Heart right ventricle (tissue), 16 donors: ENCODE measurements around the gene AKNAD1. TPM values are rescaled to one million over a fixed set of nuclear protein-coding genes. Genes with fewer than 3 reads are reported as not detected.

ENCODE experiments used
- ATAC-seq, 8 donors: fragments of 200-7000 bp; cut with Tn5 transposase; one replicate each; pipeline ENCODE4 v1.9.1; 2020; ENCODE audit warnings: mild to moderate bottlenecking in 8 of 8, moderate library complexity in 8 of 8, moderate number of reproducible peaks in 1 of 8
- DNase-seq, 2 donors: peaks; one replicate each; pipeline ENCODE4 v3.0.0-alpha.2; 2020
- H3K27ac ChIP-seq, 10 donors: fragments of 200-600 bp; sonication (generic) in 2 of 10; one replicate each; pipeline versions ENCODE4 v1.5.0 to v1.8.0; 2020 to 2022; ENCODE audit warnings: mild to moderate bottlenecking in 3 of 10
- H3K27me3 ChIP-seq, 7 donors: fragments of 200-600 bp; one replicate each; pipeline ENCODE4 v1.8.0; 2021 to 2022; ENCODE audit warnings: mild to moderate bottlenecking in 2 of 7
- H3K36me3 ChIP-seq, 9 donors: fragments of 200-600 bp; sonication (generic) in 1 of 9; one replicate each; pipeline versions ENCODE4 v1.5.0 to v1.8.0; 2020 to 2022; ENCODE audit warnings: mild to moderate bottlenecking in 2 of 9
- H3K4me1 ChIP-seq, 9 donors: fragments of 200-600 bp; sonication (generic) in 1 of 9; one replicate each; pipeline versions ENCODE4 v1.5.0 to v1.8.0; 2020 to 2022; ENCODE audit warnings: mild to moderate bottlenecking in 4 of 9
- H3K4me3 ChIP-seq, 10 donors: fragments of 200-600 bp; sonication (generic) in 2 of 10; one replicate each; pipeline versions ENCODE4 v1.5.0 to v1.8.0; 2020 to 2022; ENCODE audit warnings: mild to moderate bottlenecking in 7 of 10, moderate library complexity in 2 of 10
- H3K9me3 ChIP-seq, 11 donors: fragments of 200-600 bp in 10 of 11; sonication (generic) in 2 of 11; one replicate each; pipeline versions ENCODE4 v1.5.0 to v1.8.0; 2013 to 2022; ENCODE audit warnings: mild to moderate bottlenecking in 2 of 11, control low read depth in 1 of 11, moderate library complexity in 1 of 11
- WGBS, 2 donors: extraction: QIAGEN DNeasy Blood & Tissue Kit; methylation state at CpG; one replicate each; pipeline ENCODE4 v1.1.7; 2013; ENCODE audit warnings: inconsistent platforms in 1 of 2; 5-methylcytosine and 5-hydroxymethylcytosine counted together
- intact Hi-C, 10 donors: fragments of 100-400 bp; cut with DNase I; formaldehyde crosslinking; loops; one replicate each; pipeline versions ENCODE4 v1.11.1 to v1.14.2; 2022
- polyA plus RNA-seq, 2 donors: library from polyadenylated mRNA; stranded (reverse); fragments of 200-250 nt; gene quantifications; one replicate each; pipeline ENCODE4 v1.2.3, GENCODE V29; 2013
- total RNA-seq, 10 donors: library from RNA; stranded (reverse); fragmentation: NEBNext Ultra II Directional in 3 of 10; extraction: Animal tissue kit (Norgen Biotek cat#: 25700) in 3 of 10; gene quantifications; one replicate each; pipeline versions ENCODE4 v1.2.1 to v1.2.4, GENCODE V29; 2021 to 2023
- TF ChIP-seq, protein P1 (sequence below), 9 donors: fragments of 200-600 bp; sonication (generic) in 2 of 9; IDR thresholded peaks; one replicate each; pipeline versions ENCODE4 v1.5.0 to v1.8.0; 2021 to 2022; ENCODE audit warnings: antibody characterized with exemption in 9 of 9, mild to moderate bottlenecking in 5 of 9, moderate library complexity in 1 of 9
- donor health status: Arrhythmogenic right ventricular cardiomyopathy.
- donor health status: ischemic (EF 13 %, LVEDD 7.1; RV severe dilation, severe dysfunction).
- donor health status: healthy with polysubstance abuse.
- donor health status: DM: no; HTN: yes; CAD: no.
- donor health status: DM: no; HTN: no; CAD: no.
- donor health status: ischemic (EF 25% LVEDD 6.9; RV normal size, moderate dysfunction).
- donor health status: ischemic (EF 25% LVEDD 5.7; RV mildly dilated, moderate dysfunction).
- donor health status: healthy.
- donor health status: DM: yes; HTN: yes; CAD: no.
- donor health status: Ischemic cardiomyopathy.
- donor health status: ischemic (EF 35%, LVEDD 5.7; RV mildly dilated, moderate dysfunction).
- donor health status: nonischemic (EF 11% LVEDD 7.7; RV severe dilation, severe dysfunction).
- donor health status: DM: yes; HTN: yes; CAD: no.
- donor health status: PGD.
- donor health status: ischemic (EF 29% LVEDD 5.4; RV normal size, mild dysfunction).
- donor health status: nonischemic (EF 23%, LVEDD 6.1; RV moderate dilation, normal function).

AKNAD1 gene
- total and polyA plus RNA-seq, 12 donors: 0.06 to 0.15 TPM; not detected in 10

DNA sequence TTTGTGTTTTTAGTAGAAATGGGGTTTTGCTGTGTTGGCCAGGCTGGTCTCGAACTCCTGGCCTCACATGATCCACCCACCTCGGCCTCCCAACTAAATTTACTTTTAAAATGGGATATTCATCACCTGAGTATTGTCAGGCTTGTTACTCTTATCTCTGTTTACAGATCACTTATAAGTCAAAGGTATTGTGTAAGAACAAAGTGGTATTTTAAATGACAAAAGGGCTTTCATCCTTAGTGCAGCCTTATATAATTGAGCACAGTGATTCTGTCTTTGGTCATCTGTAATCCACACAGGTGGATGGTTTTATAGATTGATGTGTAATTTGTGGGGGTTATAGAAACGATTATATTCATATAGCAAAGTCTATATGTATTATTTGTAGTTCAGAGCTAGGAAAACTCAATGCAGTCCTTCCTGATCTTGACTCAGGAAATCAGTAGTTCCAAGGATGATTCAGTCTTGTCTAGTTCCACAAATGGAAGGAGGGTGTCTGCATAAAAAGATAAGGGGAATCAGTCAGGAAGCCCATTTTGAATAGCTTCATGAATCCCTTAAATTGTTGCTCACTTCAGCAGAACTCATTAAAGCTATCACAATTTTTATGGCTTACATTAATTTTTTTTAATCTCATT lies 75.8 kb downstream of the AKNAD1 start:
- no peak overlapping the region for H3K27ac ChIP-seq
- no peak overlapping the region for H3K4me3 ChIP-seq
- peaks cover 0 to 21% (median 12%) of the 10 kb centered on the region in 11 donors for H3K9me3 ChIP-seq
- peaks cover 0 to 100% (median 57%) of the 10 kb centered on the region in 9 donors for H3K36me3 ChIP-seq
- H3K27me3 ChIP-seq: no peaks in the 10 kb centered on the region
- H3K4me1 ChIP-seq: no peaks in the 10 kb centered on the region
- WGBS, 2 donors: 91 to 94% methylated on average over 3 of the region's 3 CpGs
- ATAC-seq (no peak), DNase-seq (no peak)
- intact Hi-C loops: no loop called here
- TF ChIP-seq, protein P1, sequence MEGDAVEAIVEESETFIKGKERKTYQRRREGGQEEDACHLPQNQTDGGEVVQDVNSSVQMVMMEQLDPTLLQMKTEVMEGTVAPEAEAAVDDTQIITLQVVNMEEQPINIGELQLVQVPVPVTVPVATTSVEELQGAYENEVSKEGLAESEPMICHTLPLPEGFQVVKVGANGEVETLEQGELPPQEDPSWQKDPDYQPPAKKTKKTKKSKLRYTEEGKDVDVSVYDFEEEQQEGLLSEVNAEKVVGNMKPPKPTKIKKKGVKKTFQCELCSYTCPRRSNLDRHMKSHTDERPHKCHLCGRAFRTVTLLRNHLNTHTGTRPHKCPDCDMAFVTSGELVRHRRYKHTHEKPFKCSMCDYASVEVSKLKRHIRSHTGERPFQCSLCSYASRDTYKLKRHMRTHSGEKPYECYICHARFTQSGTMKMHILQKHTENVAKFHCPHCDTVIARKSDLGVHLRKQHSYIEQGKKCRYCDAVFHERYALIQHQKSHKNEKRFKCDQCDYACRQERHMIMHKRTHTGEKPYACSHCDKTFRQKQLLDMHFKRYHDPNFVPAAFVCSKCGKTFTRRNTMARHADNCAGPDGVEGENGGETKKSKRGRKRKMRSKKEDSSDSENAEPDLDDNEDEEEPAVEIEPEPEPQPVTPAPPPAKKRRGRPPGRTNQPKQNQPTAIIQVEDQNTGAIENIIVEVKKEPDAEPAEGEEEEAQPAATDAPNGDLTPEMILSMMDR (IDR thresholded peaks at IDR 0.05): no peak

DNA sequence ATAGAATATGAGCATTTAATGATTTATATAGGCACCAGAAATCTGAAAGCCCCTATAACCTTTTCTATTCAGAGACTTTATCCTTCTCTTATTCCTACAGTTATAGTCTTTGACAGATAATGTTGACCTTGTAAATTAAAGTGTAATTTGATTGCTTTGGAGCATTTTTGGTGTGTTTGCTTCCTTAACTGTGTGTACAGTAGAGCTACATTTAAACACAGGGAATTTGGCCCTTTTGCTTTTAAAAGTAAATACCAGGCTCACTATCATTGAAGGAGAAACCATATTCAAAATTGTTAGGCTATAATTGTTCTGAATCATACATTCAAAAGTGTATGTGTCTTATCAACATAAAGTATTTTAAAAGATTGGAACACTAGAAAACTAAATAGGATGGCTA lies 77.4 kb downstream of the AKNAD1 start:
- peaks cover 0 to 5% (median 0%) of the 10 kb centered on the region in 11 donors for H3K9me3 ChIP-seq
- no peaks in the 10 kb centered on the region for H3K27me3 ChIP-seq
- intact Hi-C loops: no loop called here
- no peaks in the 10 kb centered on the region for H3K4me1 ChIP-seq
- no peak overlapping the region for H3K4me3 ChIP-seq
- no peak for ATAC-seq
- DNase-seq: no peak
- TF ChIP-seq, protein P1 (IDR thresholded peaks at IDR 0.05): no peak
- H3K36me3 ChIP-seq: peaks cover 0 to 100% (median 52%) of the 10 kb centered on the region in 9 donors
- H3K27ac ChIP-seq: no peak overlapping the region

DNA sequence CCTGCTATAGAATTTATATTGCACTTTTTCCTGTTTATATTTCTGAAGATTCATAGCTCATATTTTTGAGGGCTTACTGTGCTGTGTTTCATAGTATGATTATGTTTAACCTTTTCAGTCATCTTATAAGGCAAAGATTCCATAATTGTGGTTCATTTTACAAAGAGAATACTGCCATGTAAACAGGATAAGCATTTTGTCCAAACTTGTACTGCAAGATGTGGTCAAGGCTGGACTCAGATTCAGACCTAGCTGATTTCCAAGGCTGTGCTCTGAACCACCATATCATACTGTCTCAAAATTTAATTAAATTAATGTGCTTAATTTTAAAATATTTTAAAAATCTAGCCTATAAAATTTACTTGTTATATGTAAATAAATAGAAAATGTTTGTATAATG lies 79.1 kb downstream of the AKNAD1 start:
- no peaks in the 10 kb centered on the region for H3K9me3 ChIP-seq
- H3K4me3 ChIP-seq: no peak overlapping the region
- no peak overlapping the region for H3K27ac ChIP-seq
- H3K27me3 ChIP-seq: no peaks in the 10 kb centered on the region
- ATAC-seq (no peak), DNase-seq (no peak)
- peaks cover 0 to 100% (median 54%) of the 10 kb centered on the region in 9 donors for H3K36me3 ChIP-seq
- no peaks in the 10 kb centered on the region for H3K4me1 ChIP-seq
- TF ChIP-seq, protein P1 (IDR thresholded peaks at IDR 0.05): no peak
- intact Hi-C loops: no loop called here

DNA sequence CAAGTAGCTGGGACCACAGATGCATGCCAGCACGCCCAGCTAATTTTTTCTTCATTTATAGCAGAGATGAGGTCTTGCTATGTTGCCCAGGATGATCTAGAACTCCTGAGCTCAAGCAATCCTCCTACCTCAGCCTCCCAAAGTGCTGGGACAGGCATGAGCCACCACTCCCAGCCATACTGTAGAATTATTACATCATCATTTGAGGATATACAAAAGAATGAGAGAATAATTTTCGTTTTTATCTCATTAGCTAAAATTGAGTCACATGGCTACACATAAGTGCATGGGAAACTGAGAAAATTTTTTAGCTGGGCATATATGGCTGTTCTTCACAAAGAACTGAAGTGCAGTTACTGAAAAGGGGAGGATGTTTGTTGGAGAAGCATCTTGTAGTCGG lies 89.2 kb downstream of the AKNAD1 start:
- DNase-seq (no peak), ATAC-seq (no peak)
- TF ChIP-seq, protein P1 (IDR thresholded peaks at IDR 0.05): no peak
- H3K4me3 ChIP-seq: no peak overlapping the region
- H3K4me1 ChIP-seq: peaks cover 0 to 15% (median 11%) of the 10 kb centered on the region in 9 donors
- WGBS, 2 donors: 91 to 95% methylated on average over 3 of the region's 3 CpGs
- intact Hi-C loops: no loop called here
- H3K9me3 ChIP-seq: no peaks in the 10 kb centered on the region
- H3K27ac ChIP-seq: no peak overlapping the region
- H3K27me3 ChIP-seq: no peaks in the 10 kb centered on the region
- H3K36me3 ChIP-seq: peaks cover 0 to 87% (median 29%) of the 10 kb centered on the region in 9 donors
